Epithelial cell of alveolus of lung (primary cell): Measurements from ENCODE around the gene PRR27. TPM values are rescaled to one million over a fixed set of nuclear protein-coding genes. Genes with fewer than 3 reads are reported as not detected.

Source experiments
- total RNA-seq: library from RNA; depleted of rRNA; stranded (reverse); fragments of >200 nt; gene quantifications from 2 replicates; pipeline ENCODE4 v1.2.1, GENCODE V29; 2015

Gene PRR27
- not detected in 2 replicates for total RNA-seq

GRCh38 chr4:70153937-70154336 is at the start of gene PRR27:
PRR27 (plus strand) TSS chr4:70154237; CDS start chr4:70154376, 139 bp downstream.

GRCh38 chr4:70195425-70195824 is 41.4 kb downstream of the PRR27 start, which contains the start of gene ODAM:
ODAM (plus strand) TSS chr4:70195725; CDS start chr4:70196544, 819 bp downstream.

Other genes starting within 250 kb of the PRR27 start
- gene CSN1S1, start 223.2 kb upstream of the PRR27 start, total RNA-seq: not detected in 2 replicates
- gene CSN2, start 188.5 kb upstream of the PRR27 start, total RNA-seq: not detected in 2 replicates
- 0.80 TPM in 1 of 2 replicates, not detected in the other for gene STATH, start 158.3 kb upstream of the PRR27 start, total RNA-seq
- gene HTN3, start 125.8 kb upstream of the PRR27 start, total RNA-seq: not detected in 2 replicates
- not detected in 2 replicates for gene HTN1, start 103.8 kb upstream of the PRR27 start, total RNA-seq
- gene ODAM, start 41.5 kb downstream of the PRR27 start, total RNA-seq: not detected in 2 replicates
- gene FDCSP, start 71.9 kb downstream of the PRR27 start, total RNA-seq: 7.7 and 11.6 TPM in 2 replicates
- gene CSN3, start 88.4 kb downstream of the PRR27 start, total RNA-seq: not detected in 2 replicates
- not detected in 2 replicates for gene CABS1, start 180.7 kb downstream of the PRR27 start, total RNA-seq
- gene SMR3A, start 206.5 kb downstream of the PRR27 start, total RNA-seq: not detected in 2 replicates
- gene SMR3B, start 228.9 kb downstream of the PRR27 start, total RNA-seq: not detected in 2 replicates
- gene OPRPN, start 243.7 kb downstream of the PRR27 start, total RNA-seq: not detected in 2 replicates